ENCODE results near the gene SMIM36.
A peak's percentile ranks its signal among the peaks of the same experiment; 100 is the strongest.

The SMIM36 gene

DNA sequence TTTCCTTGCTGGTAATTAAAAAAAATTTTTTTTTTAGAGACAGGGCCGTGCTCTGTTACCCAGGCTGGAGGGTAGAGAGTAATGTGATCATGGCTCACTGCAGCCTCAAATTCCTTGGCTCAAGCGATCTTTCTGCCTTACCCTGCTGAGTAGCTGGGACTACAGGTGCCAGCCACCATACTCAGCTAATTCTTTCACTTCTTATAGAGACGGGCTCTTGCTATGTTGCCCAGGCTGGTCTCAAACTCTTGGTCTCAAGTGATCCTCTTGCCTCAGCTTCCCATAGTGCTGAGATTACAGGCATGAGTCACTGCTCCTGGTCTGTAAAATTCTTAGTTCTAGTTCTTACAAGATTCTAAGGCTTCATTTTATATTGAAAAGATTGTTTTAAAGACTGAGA is 11.1 kb downstream of the SMIM36 start:
- TF ChIP-seq, protein P1, sequence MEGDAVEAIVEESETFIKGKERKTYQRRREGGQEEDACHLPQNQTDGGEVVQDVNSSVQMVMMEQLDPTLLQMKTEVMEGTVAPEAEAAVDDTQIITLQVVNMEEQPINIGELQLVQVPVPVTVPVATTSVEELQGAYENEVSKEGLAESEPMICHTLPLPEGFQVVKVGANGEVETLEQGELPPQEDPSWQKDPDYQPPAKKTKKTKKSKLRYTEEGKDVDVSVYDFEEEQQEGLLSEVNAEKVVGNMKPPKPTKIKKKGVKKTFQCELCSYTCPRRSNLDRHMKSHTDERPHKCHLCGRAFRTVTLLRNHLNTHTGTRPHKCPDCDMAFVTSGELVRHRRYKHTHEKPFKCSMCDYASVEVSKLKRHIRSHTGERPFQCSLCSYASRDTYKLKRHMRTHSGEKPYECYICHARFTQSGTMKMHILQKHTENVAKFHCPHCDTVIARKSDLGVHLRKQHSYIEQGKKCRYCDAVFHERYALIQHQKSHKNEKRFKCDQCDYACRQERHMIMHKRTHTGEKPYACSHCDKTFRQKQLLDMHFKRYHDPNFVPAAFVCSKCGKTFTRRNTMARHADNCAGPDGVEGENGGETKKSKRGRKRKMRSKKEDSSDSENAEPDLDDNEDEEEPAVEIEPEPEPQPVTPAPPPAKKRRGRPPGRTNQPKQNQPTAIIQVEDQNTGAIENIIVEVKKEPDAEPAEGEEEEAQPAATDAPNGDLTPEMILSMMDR (IDR thresholded peaks at IDR 0.05) = no peak
- no peak overlapping the region for H3K27ac ChIP-seq
- H3K4me1 ChIP-seq (ENCODE audit: control insufficient read depth in 1 of 2, insufficient read depth in 1 of 2, low read depth in 1 of 2, low read length in 1 of 2) = peaks cover 12 to 14% of the 10 kb centered on the region in 2 experiments
- no peak overlapping the region for H3K4me3 ChIP-seq (ENCODE audit: low read depth in 1 of 2, low read length in 1 of 2)
- H3K9me3 ChIP-seq = no peaks in the 10 kb centered on the region
- H3K36me3 ChIP-seq = no peaks in the 10 kb centered on the region
- no peaks in the 10 kb centered on the region for H3K27me3 ChIP-seq

DNA sequence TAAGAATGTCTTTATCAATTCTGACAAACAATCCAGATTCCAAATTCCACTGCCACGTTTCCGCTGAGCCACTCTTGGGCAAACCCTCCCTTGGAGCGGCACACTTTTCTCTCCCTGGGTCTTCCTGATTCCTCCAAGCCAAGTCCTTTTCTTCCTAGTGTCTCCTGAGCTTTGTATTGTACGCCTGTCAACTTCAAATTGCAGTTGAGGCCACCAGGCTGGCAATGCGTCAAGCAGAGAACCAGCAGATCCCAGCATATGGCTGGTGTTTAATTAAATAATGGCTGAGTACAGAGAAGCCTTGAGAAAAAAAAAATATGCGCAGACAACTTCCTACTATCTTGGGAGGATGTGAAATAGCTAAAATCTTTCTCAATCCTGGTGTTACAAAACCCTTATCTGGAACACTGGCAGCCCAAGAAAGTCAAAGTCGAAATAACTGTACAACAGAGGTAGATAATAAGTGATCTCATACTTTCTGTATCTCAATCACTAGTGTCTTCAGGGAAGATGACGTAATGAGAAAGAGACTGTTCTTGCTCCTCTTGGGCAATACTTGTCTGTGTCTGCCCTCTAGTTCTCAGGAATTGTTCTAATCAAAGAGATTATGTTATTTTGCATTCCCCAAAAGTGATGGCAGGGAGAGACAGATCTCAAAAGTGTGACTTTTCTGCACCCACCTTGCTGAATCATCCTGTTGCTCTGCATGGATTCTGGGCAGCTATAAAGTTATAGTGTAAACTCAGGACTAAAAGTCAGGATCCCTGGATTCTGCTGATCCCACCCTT is 15.0 kb downstream of the SMIM36 start:
- no peaks in the 10 kb centered on the region for H3K27me3 ChIP-seq
- peaks cover 12 to 14% of the 10 kb centered on the region in 2 experiments for H3K4me1 ChIP-seq (ENCODE audit: control insufficient read depth in 1 of 2, insufficient read depth in 1 of 2, low read depth in 1 of 2, low read length in 1 of 2)
- no peaks in the 10 kb centered on the region for H3K9me3 ChIP-seq
- H3K27ac ChIP-seq = peak overlapping the region; percentile 46
- no peak overlapping the region for H3K4me3 ChIP-seq (ENCODE audit: low read depth in 1 of 2, low read length in 1 of 2)
- no peaks in the 10 kb centered on the region for H3K36me3 ChIP-seq
- TF ChIP-seq, protein P1 (IDR thresholded peaks at IDR 0.05) = no peak

DNA sequence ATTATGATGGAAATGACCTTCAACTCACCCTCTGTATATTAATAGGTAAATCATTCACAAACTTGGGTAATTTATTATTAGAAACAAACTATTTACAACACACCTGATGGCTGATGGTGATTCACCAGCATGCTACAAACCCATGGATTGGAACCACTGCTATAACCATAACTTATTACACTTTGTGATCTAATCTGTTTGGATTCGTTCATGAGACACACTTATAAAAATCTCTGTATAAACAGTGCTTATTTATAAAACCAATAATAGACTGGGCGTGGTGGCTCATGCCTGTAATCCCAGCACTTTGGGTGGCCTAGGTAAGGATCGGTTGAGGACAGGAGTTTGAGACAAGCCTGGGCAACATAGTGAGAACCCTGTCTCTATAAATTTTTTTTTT is 16.0 kb downstream of the SMIM36 start:
- Histone ChIP-seq H3K36me3 (no peaks in the 10 kb centered on the region), H3K4me3 (ENCODE audit: low read depth in 1 of 2, low read length in 1 of 2) (no peak overlapping the region), H3K27ac (no peak overlapping the region), H3K9me3 (no peaks in the 10 kb centered on the region), H3K27me3 (no peaks in the 10 kb centered on the region), H3K4me1 (ENCODE audit: control insufficient read depth in 1 of 2, insufficient read depth in 1 of 2, low read depth in 1 of 2, low read length in 1 of 2) (peaks cover 12 to 14% of the 10 kb centered on the region in 2 experiments)
- TF ChIP-seq, protein P1 (IDR thresholded peaks at IDR 0.05) = no peak

DNA sequence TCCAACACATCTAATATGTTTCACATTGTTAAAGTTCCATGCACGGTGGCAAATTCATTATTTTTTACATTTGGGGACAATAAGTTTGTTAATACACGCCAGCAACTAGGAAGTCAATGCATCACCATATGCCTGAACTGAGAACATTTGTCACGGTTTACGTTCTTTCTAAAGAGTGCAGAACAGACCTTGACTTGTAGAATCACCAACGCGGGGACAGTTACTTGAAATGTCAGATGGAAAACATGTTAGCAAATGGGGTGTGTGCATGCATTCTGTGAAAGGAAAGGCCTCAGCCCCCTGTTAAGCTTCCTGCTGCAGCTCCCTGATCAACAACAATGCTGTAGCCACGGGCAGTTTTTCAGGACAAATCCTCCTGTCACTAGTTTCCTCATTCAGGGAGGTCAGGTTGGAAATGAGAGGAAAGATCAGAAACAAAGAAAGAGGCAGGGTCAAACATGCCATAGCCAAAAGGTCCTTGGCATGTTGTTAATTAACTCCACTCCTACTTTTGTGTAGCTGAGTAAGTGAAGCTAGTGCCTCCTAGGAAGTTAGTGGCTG is 18.4 kb downstream of the SMIM36 start:
- peaks cover 12 to 14% of the 10 kb centered on the region in 2 experiments for H3K4me1 ChIP-seq (ENCODE audit: control insufficient read depth in 1 of 2, insufficient read depth in 1 of 2, low read depth in 1 of 2, low read length in 1 of 2)
- no peaks in the 10 kb centered on the region for H3K27me3 ChIP-seq
- H3K36me3 ChIP-seq = no peaks in the 10 kb centered on the region
- TF ChIP-seq, protein P1 (IDR thresholded peaks at IDR 0.05) = no peak
- no peaks in the 10 kb centered on the region for H3K9me3 ChIP-seq
- no peak overlapping the region for H3K27ac ChIP-seq
- no peak overlapping the region for H3K4me3 ChIP-seq (ENCODE audit: low read depth in 1 of 2, low read length in 1 of 2)

DNA sequence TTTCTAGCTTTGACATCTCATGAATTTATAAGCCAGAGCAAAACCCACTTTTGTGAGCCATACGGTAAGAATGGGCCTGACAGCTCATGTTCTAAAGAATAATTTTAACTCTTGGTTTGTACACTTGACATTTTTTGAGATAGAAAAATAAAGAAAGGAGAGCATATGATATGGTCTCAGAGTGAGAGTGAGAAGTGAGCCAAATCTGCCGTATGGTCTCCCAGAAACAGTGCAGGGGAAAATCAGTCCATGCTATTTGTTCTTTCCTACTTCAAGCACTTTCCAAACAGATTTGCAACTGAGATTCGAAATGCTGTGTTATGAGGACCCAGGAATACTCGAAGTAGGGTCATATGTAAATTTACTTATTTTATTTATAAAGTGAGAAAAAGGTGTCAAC is 20.9 kb downstream of the SMIM36 start:
- H3K27ac ChIP-seq = no peak overlapping the region
- no peak overlapping the region for H3K4me3 ChIP-seq (ENCODE audit: low read depth in 1 of 2, low read length in 1 of 2)
- H3K4me1 ChIP-seq (ENCODE audit: control insufficient read depth in 1 of 2, insufficient read depth in 1 of 2, low read depth in 1 of 2, low read length in 1 of 2) = no peaks in the 10 kb centered on the region
- TF ChIP-seq, protein P1 (IDR thresholded peaks at IDR 0.05) = no peak
- no peaks in the 10 kb centered on the region for H3K27me3 ChIP-seq
- no peaks in the 10 kb centered on the region for H3K36me3 ChIP-seq
- no peaks in the 10 kb centered on the region for H3K9me3 ChIP-seq
